OCI-LY7 (cell line): ENCODE data around the gene APLN.

ENCODE experiments used
- CTCF ChIP-seq: fragments of 200-600 bp; sonication (generic); conservative IDR thresholded peaks from 2 replicates; pipeline ENCODE4 v1.5.1; 2014; ENCODE audit warnings: mild to moderate bottlenecking, antibody characterized with exemption, low read length, moderate library complexity, mixed read lengths
- EZH2phosphoT487 ChIP-seq: fragments of 200-600 bp; sonication (generic); IDR thresholded peaks from 2 replicates; pipeline ENCODE4 v1.6.1; 2018; ENCODE audit warnings: low read depth, borderline replicate concordance, mild to moderate bottlenecking, mixed run types, antibody characterized with exemption, low read length, moderate library complexity, mixed read lengths

- TF ChIP-seq CTCF: no peak
- no peak for TF ChIP-seq EZH2phosphoT487
These were observed 12.8 kb downstream of the APLN start for GRCh38 chrX:129641941-129642340.
